Body of pancreas (tissue), 4 donors: Measurements from ENCODE around the gene TMX2. TPM values are rescaled to one million over a fixed set of nuclear protein-coding genes. Genes with fewer than 3 reads are reported as not detected.

ENCODE experiments used
- ATAC-seq: fragments of 150-250 bp; one replicate; pipeline ENCODE4 v1.9.1; 2016
- DNase-seq, 4 donors: peaks; one replicate each; pipeline ENCODE4 v3.0.0-alpha.2; 2019
- H3K27ac ChIP-seq, 4 donors: fragments of 200-600 bp; sonication (generic); 1 replicate in 3 of 4; 2 replicates in 1 of 4; pipeline versions ENCODE4 v1.5.1 to v1.6.1; 2016 to 2019; ENCODE audit warnings: mild to moderate bottlenecking in 1 of 4, mixed read lengths in 1 of 4, moderate library complexity in 1 of 4
- H3K27me3 ChIP-seq, 2 donors: fragments of 200-600 bp; sonication (generic); one replicate each; pipeline ENCODE4 v1.6.0; 2016; ENCODE audit warnings: mild to moderate bottlenecking in 1 of 2
- H3K36me3 ChIP-seq, 2 donors: fragments of 200-600 bp; sonication (generic); replicated peaks in 1 of 2; 2 replicates each; pipeline ENCODE4 v1.5.1; 2016; ENCODE audit warnings: low read depth in 2 of 2; ENCODE audit not compliant: insufficient read depth in 1 of 2
- H3K4me1 ChIP-seq: fragments of 200-600 bp; sonication (generic); one replicate; pipeline ENCODE4 v1.6.0; 2016
- H3K4me3 ChIP-seq, 2 donors: fragments of 200-600 bp; sonication (generic); 1 replicate in 1 of 2; 2 replicates in 1 of 2; pipeline ENCODE4 v1.5.1; 2016 to 2019
- H3K9me3 ChIP-seq, 3 donors: fragments of 200-600 bp; sonication (generic); 1 replicate in 2 of 3; 2 replicates in 1 of 3; pipeline ENCODE4 v1.5.1; 2016
- CTCF ChIP-seq, 7 experiments: fragments of 450-650 bp in 4 of 7; fragments of 200-600 bp in 3 of 7; sonication (generic) in 3 of 7; IDR thresholded peaks; one replicate each; pipeline ENCODE4 v1.5.1; 2016 to 2019; ENCODE audit warnings: antibody characterized with exemption in 7 of 7
- POLR2A ChIP-seq, 3 donors: fragments of 450-650 bp; IDR thresholded peaks; one replicate each; pipeline ENCODE4 v1.6.1; 2016; ENCODE audit warnings: antibody characterized with exemption in 3 of 3, mild to moderate bottlenecking in 2 of 3
- WGBS, 2 donors: methylation state at CpG; one replicate each; pipeline ENCODE4 v1.1.5; 2017; 5-methylcytosine and 5-hydroxymethylcytosine counted together
- intact Hi-C: fragments of 100-400 bp; cut with DNase I; formaldehyde crosslinking; loops from one replicate; pipeline ENCODE4 v1.15.1; 2023
- small RNA-seq: library from RNA; depleted of rRNA; stranded (forward); fragments of <200 nt; gene quantifications from one replicate; pipeline ENCODE3, GENCODE V24; 2016
- total RNA-seq, 2 donors: library from RNA; depleted of rRNA; stranded (reverse); fragments of >200 nt; gene quantifications; one replicate each; pipeline ENCODE4 v1.1.0, GENCODE V29; 2016

TMX2 gene
- total RNA-seq, 2 donors from 2014 or later: 32.9 to 46.8 TPM

DNA sequence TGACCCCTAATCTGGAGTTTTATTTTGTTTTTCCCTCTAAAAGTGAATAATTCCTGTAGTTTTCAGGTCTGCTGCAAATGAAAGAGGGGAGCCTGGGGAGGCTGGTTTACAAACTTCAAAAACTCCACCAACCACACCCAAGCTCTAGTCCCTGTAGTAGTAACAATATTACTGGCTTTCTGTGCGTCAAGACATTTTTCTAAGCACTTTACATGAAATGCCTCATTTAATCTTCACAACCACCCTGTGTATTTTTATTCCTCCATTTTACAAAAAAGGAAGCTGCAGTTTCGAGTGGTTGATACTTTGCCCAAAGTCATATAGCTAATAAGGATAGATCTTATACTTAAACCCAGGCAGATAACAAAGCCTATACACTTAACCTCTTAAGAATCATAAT is 72.7 kb downstream of the TMX2 start:
- WGBS, 2 donors: 79 to 86% methylated on average over 2 of the region's 2 CpGs
- H3K36me3 ChIP-seq: no peaks in the 10 kb centered on the region
- H3K4me3 ChIP-seq: no peak overlapping the region
- no peaks in the 10 kb centered on the region for H3K27me3 ChIP-seq
- no peak for TF ChIP-seq POLR2A (IDR thresholded peaks at IDR 0.05)
- ATAC-seq: no peak
- no peaks in the 10 kb centered on the region for H3K9me3 ChIP-seq
- intact Hi-C loops: no loop called here
- no peak for DNase-seq
- peak overlapping the region in 1 of 4 donors; percentile 89 for H3K27ac ChIP-seq
- peaks cover 88% of the 10 kb centered on the region for H3K4me1 ChIP-seq

DNA sequence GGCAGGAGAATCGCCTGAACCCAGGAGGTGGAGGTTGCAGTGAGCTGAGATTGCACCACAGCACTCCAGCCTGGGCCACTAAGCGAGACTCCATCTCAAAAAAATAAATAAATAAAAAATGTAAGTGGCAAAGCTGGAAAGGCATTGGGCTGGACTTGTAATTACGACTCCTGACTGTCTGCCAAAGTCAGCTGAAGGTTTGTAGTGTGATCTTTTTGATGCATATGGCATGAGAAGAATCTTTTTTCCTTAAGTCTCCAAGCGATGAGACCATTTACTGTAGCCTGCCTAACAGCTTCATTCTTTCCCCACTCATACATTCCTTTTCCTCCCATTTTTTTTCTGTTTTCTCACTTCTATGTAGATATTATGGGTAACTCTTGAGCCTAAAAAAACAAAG is 74.0 kb downstream of the TMX2 start:
- 80 to 84% methylated on average over 4 of the region's 4 CpGs for WGBS, 2 donors
- Histone ChIP-seq H3K4me1 (peaks cover 80% of the 10 kb centered on the region), H3K4me3 (no peak overlapping the region), H3K9me3 (no peaks in the 10 kb centered on the region), H3K27me3 (no peaks in the 10 kb centered on the region), H3K27ac (peak overlapping the region in 2 of 4 donors; percentile 32 to 44), H3K36me3 (no peaks in the 10 kb centered on the region)
- intact Hi-C loops: no loop called here
- TF ChIP-seq POLR2A (IDR thresholded peaks at IDR 0.05) (no peak), CTCF (IDR thresholded peaks at IDR 0.05) (no peak)
- no peak for ATAC-seq
- no peak for DNase-seq

- Histone ChIP-seq H3K27me3 (no peaks in the 10 kb centered on the region), H3K36me3 (no peaks in the 10 kb centered on the region), H3K9me3 (no peaks in the 10 kb centered on the region), H3K4me1 (peaks cover 80% of the 10 kb centered on the region), H3K27ac (peak overlapping the region in 2 of 4 donors; percentile 32 to 44), H3K4me3 (no peak overlapping the region)
- intact Hi-C loops: no loop called here
- 78 to 86% methylated on average over 4 of the region's 4 CpGs for WGBS, 2 donors
- no peak for DNase-seq
- ATAC-seq: no peak
- TF ChIP-seq CTCF (IDR thresholded peaks at IDR 0.05): no peak
- TF ChIP-seq POLR2A (IDR thresholded peaks at IDR 0.05): no peak
These were observed 74.7 kb downstream of the TMX2 start for GRCh38 chr11:57787006-57787604.

DNA sequence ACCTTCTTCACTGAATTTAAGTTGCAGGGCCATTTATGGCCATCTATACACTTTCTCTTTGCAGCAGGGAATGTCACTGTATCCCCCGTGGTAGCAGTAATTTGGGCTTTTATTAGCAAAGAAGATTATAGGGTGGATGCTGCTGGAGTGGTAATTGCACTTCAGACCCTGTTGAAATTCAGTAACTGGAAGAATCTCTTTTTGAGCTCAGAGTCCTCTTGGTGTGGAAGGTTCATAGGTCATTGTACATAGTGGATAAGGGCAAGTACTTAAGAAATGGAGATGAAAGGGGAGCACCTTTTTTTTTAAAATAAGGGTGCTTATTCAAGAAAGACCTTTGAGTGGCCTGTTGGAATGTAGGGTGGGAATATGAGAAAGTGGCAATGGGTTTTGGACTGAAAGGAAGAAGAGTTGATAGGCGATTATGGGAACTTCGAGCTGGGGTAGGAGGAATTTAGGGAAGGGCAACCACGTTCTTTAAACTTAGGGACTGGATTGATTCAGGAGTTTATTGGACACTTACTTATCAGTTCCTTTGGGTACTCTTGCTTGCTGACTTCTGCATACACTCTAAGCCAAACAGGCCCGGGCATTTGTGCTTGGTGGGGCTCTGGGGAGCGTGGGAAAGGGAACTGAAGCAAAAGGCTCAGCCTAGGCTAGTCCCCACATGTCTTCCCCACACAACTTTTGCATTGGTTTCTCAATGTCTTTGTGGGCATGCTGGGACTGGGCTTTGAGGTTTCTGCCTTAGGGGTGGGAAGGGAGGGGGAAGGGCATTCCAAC is 75.7 kb downstream of the TMX2 start:
- H3K27me3 ChIP-seq: no peaks in the 10 kb centered on the region
- DNase-seq (peak in 1 of 4 donors; percentile 49), ATAC-seq (no peak)
- H3K36me3 ChIP-seq: no peaks in the 10 kb centered on the region
- peaks cover 80% of the 10 kb centered on the region for H3K4me1 ChIP-seq
- TF ChIP-seq POLR2A (IDR thresholded peaks at IDR 0.05) (no peak), CTCF (IDR thresholded peaks at IDR 0.05) (no peak)
- no peaks in the 10 kb centered on the region for H3K9me3 ChIP-seq
- WGBS, 2 donors: 59 to 62% methylated on average over 6 of the region's 6 CpGs
- H3K4me3 ChIP-seq: no peak overlapping the region
- intact Hi-C loops: no loop called here
- H3K27ac ChIP-seq: peak overlapping the region in 1 of 4 donors; percentile 12

- no peaks in the 10 kb centered on the region for H3K36me3 ChIP-seq
- H3K9me3 ChIP-seq: no peaks in the 10 kb centered on the region
- intact Hi-C loops: no loop called here
- no peak for ATAC-seq
- no peak for DNase-seq
- peak overlapping the region in 1 of 4 donors; percentile 12 for H3K27ac ChIP-seq
- TF ChIP-seq POLR2A (IDR thresholded peaks at IDR 0.05): no peak
- no peak for TF ChIP-seq CTCF (IDR thresholded peaks at IDR 0.05)
- H3K4me1 ChIP-seq: peaks cover 80% of the 10 kb centered on the region
- no peaks in the 10 kb centered on the region for H3K27me3 ChIP-seq
- H3K4me3 ChIP-seq: no peak overlapping the region
These were observed 76.3 kb downstream of the TMX2 start for GRCh38 chr11:57788703-57789088.

Small RNA genes within 50 kb of the gene (small RNA-seq; reads per million reads assigned to genes)
- not detected for gene TMX2-CTNND1

Other genes with a start within 250 kb of the TMX2 start
- gene SLC43A1, start 196.9 kb upstream of the TMX2 start, total RNA-seq: 100 to 1,000 TPM in 1 of 2 donors, 10 to 100 TPM in 1; 87.7 to 128 TPM
- gene TIMM10, start 181.8 kb upstream of the TMX2 start, total RNA-seq: 10 to 100 TPM in 1 of 2 donors, 1 to 10 TPM in 1; 5.6 to 24.4 TPM
- not detected for gene SMTNL1, start 175.0 kb upstream of the TMX2 start, total RNA-seq
- gene UBE2L6, start 144.9 kb upstream of the TMX2 start, total RNA-seq: 10 to 100 TPM in 1 of 2 donors, 1 to 10 TPM in 1; 7.9 to 17.4 TPM
- gene SERPING1, start 114.9 kb upstream of the TMX2 start, total RNA-seq: 100 to 1,000 TPM; 166 to 216 TPM
- gene YPEL4, start 62.7 kb upstream of the TMX2 start, total RNA-seq: under 1 TPM in 1 of 2 donors, not detected in 1; 0.26 TPM
- 1 to 10 TPM; 3.3 to 7.3 TPM for gene CLP1, start 54.8 kb upstream of the TMX2 start, total RNA-seq
- gene ZDHHC5, start 44.5 kb upstream of the TMX2 start, total RNA-seq: 10 to 100 TPM; 17.6 to 48.5 TPM
- 10 to 100 TPM; 15.5 to 17.4 TPM for gene MED19, start 378 bp upstream of the TMX2 start, total RNA-seq
- gene SELENOH, start 28.9 kb downstream of the TMX2 start, total RNA-seq: 100 to 1,000 TPM in 1 of 2 donors, 10 to 100 TPM in 1; 86.1 to 157 TPM
- not detected for gene BTBD18, start 39.2 kb downstream of the TMX2 start, total RNA-seq
- 100 to 1,000 TPM; 115 to 178 TPM for gene CTNND1, start 49.2 kb downstream of the TMX2 start, total RNA-seq